HUDEP-2 (cell line): ENCODE results near the gene COL18A1.
A peak's percentile ranks its signal among the peaks of the same experiment; 100 is the strongest.
"Not testable (repeated sequence)": the region's sequence is repeated elsewhere in the genome, so short reads cannot be mapped to it uniquely, and the experiment has no call there.

Source experiments
- DNase-seq, 76 experiments: peaks; one replicate each; lab custom pipeline; 2025; ENCODE audit not compliant: unreplicated experiment in 76 of 76; lab: John Stamatoyannopoulos, UW

COL18A1 gene

GRCh38 chr21:45404730-45405270, at the start of gene COL18A1:
Gene COL18A1 (plus strand): TSS chr21:45405165. CDS start chr21:45405231, 66 bp downstream.
- DNase-seq, result peak in 58 of 76 experiments; percentile 20 to 77 (median 59)

GRCh38 chr21:45355573-45355972, 49.4 kb upstream of the COL18A1 start:
- no peak for DNase-seq

GRCh38 chr21:45356251-45356650, 48.7 kb upstream of the COL18A1 start:
- peak in 1 of 76 experiments; percentile 13 for DNase-seq

GRCh38 chr21:45356653-45357435, 48.1 kb upstream of the COL18A1 start:
- DNase-seq, result no peak

GRCh38 chr21:45357436-45358260, 47.3 kb upstream of the COL18A1 start:
- no peak for DNase-seq

GRCh38 chr21:45358261-45358670, 46.7 kb upstream of the COL18A1 start:
- DNase-seq, result no peak

- no peak for DNase-seq
These were observed 46.2 kb upstream of the COL18A1 start for GRCh38 chr21:45358711-45359310.

GRCh38 chr21:45359451-45360217, 45.3 kb upstream of the COL18A1 start:
- no peak for DNase-seq

- no peak for DNase-seq
These were observed 43.6 kb upstream of the COL18A1 start for GRCh38 chr21:45361033-45361997.

GRCh38 chr21:45362077-45362747, 42.8 kb upstream of the COL18A1 start:
- DNase-seq, result no peak

- no peak for DNase-seq
These were observed 42.2 kb upstream of the COL18A1 start for GRCh38 chr21:45362748-45363145.

- not testable (repeated sequence) for DNase-seq
These were observed 41.7 kb upstream of the COL18A1 start for GRCh38 chr21:45363272-45363671.

- DNase-seq, result peak in 32 of 76 experiments; percentile 11 to 56 (median 26)
These were observed 41.0 kb upstream of the COL18A1 start for GRCh38 chr21:45363921-45364467.

- DNase-seq, result no peak
These were observed 40.3 kb upstream of the COL18A1 start for GRCh38 chr21:45364468-45365185.

- no peak for DNase-seq
These were observed 39.8 kb upstream of the COL18A1 start for GRCh38 chr21:45365186-45365607.

- DNase-seq, result no peak
These were observed 39.2 kb upstream of the COL18A1 start for GRCh38 chr21:45365608-45366241.

GRCh38 chr21:45366476-45366875, 38.5 kb upstream of the COL18A1 start:
- no peak for DNase-seq
